Esophagus squamous epithelium (tissue), 4 donors: Measurements from ENCODE around the gene FOXO6.

Source experiments
- POLR2A ChIP-seq, 4 donors: fragments of 450-650 bp; IDR thresholded peaks; one replicate each; pipeline ENCODE4 v1.6.1; 2017; ENCODE audit warnings: antibody characterized with exemption in 4 of 4, mild to moderate bottlenecking in 4 of 4, moderate library complexity in 3 of 4
- TF ChIP-seq, protein P1 (sequence below), 6 experiments: fragments of 450-650 bp in 4 of 6; fragments of 200-600 bp in 2 of 6; sonication (generic) in 2 of 6; IDR thresholded peaks; one replicate each; pipeline ENCODE4 v1.5.1; 2016 to 2019; ENCODE audit warnings: antibody characterized with exemption in 6 of 6, mild to moderate bottlenecking in 4 of 6, moderate library complexity in 4 of 6

DNA sequence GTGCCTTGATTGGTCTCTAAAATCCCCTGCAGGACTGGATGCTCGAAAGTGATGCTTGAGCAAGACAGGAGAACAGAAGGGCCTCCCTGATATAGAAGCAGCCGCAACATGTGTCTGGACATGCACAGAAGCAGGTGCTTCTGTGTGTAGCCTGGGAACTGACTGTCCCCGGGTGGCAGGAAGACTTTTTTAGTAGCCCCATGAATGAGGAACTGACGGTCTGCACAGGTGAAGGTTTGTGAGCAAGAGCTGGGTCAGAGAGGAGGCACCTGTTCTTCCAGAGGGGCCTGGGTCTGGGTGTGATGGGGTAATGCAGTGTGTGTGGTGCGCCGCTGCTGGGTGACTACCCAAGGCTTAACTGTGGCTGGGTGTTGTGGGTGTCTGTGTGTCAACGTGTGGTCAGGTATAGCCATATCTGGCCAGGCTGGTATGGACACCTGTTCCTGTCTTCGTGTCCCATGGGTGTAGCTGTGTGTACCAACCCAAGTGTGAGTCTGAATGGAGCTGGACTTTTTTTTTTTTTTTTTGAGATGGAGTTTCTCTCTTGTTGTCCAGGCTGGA is 39.1 kb upstream of the FOXO6 start:
- TF ChIP-seq POLR2A (IDR thresholded peaks at IDR 0.05): no peak
- TF ChIP-seq, protein P1, sequence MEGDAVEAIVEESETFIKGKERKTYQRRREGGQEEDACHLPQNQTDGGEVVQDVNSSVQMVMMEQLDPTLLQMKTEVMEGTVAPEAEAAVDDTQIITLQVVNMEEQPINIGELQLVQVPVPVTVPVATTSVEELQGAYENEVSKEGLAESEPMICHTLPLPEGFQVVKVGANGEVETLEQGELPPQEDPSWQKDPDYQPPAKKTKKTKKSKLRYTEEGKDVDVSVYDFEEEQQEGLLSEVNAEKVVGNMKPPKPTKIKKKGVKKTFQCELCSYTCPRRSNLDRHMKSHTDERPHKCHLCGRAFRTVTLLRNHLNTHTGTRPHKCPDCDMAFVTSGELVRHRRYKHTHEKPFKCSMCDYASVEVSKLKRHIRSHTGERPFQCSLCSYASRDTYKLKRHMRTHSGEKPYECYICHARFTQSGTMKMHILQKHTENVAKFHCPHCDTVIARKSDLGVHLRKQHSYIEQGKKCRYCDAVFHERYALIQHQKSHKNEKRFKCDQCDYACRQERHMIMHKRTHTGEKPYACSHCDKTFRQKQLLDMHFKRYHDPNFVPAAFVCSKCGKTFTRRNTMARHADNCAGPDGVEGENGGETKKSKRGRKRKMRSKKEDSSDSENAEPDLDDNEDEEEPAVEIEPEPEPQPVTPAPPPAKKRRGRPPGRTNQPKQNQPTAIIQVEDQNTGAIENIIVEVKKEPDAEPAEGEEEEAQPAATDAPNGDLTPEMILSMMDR (IDR thresholded peaks at IDR 0.05): no peak
